Lung (tissue), 12 donors: ENCODE results near the gene C16orf96. TPM values are rescaled to one million over a fixed set of nuclear protein-coding genes. Genes with fewer than 3 reads are reported as not detected.
"Not testable (repeated sequence)": the region's sequence is repeated elsewhere in the genome, so short reads cannot be mapped to it uniquely, and the experiment has no call there.

Experiments
- ATAC-seq: fragments of 200-7000 bp; cut with Tn5 transposase; one replicate; pipeline ENCODE4 v1.9.1; 2020; ENCODE audit warnings: moderate number of reproducible peaks; ENCODE audit not compliant: insufficient read depth, low FRiP score
- DNase-seq, 3 donors: peaks; one replicate each; pipeline ENCODE4 v3.0.0-alpha.2; 2013 to 2017
- H3K27ac ChIP-seq, 2 donors: one replicate each; pipeline ENCODE4 v1.5.1; 2013; ENCODE audit warnings: mild to moderate bottlenecking in 2 of 2, moderate library complexity in 2 of 2, control low read depth in 1 of 2, inconsistent platforms in 1 of 2, low read depth in 1 of 2, low read length in 1 of 2
- H3K27me3 ChIP-seq, 3 donors: one replicate each; pipeline ENCODE4 v1.5.1; 2013; ENCODE audit warnings: low read length in 2 of 3; ENCODE audit not compliant: control insufficient read depth in 3 of 3, insufficient read depth in 3 of 3
- H3K36me3 ChIP-seq, 4 donors: one replicate each; pipeline ENCODE4 v1.5.1; 2013; ENCODE audit warnings: low read length in 4 of 4, mild to moderate bottlenecking in 1 of 4, moderate library complexity in 1 of 4; ENCODE audit not compliant: control insufficient read depth in 4 of 4, insufficient read depth in 4 of 4
- H3K4me1 ChIP-seq, 5 donors: one replicate each; pipeline ENCODE4 v1.5.1; 2013; ENCODE audit warnings: low read length in 5 of 5, mild to moderate bottlenecking in 2 of 5, moderate library complexity in 1 of 5; ENCODE audit not compliant: control insufficient read depth in 5 of 5, insufficient read depth in 5 of 5
- H3K4me3 ChIP-seq: one replicate; pipeline ENCODE4 v1.5.1; 2013; ENCODE audit warnings: mild to moderate bottlenecking, control low read depth, moderate library complexity
- H3K9ac ChIP-seq, 2 donors: one replicate each; pipeline ENCODE4 v1.5.1; 2013; ENCODE audit warnings: low read length in 2 of 2, control low read depth in 1 of 2; ENCODE audit not compliant: insufficient read depth in 1 of 2
- H3K9me3 ChIP-seq, 4 donors: one replicate each; pipeline ENCODE4 v1.5.1; 2013; ENCODE audit warnings: low read length in 3 of 4, mild to moderate bottlenecking in 1 of 4, moderate library complexity in 1 of 4; ENCODE audit not compliant: control insufficient read depth in 4 of 4, insufficient read depth in 3 of 4
- WGBS, 2 donors: extraction: QIAGEN DNeasy Blood & Tissue Kit; methylation state at CpG; one replicate each; pipeline ENCODE4 v1.1.7; 2013; 5-methylcytosine and 5-hydroxymethylcytosine counted together
- polyA plus RNA-seq, 2 donors: library from polyadenylated mRNA; stranded (reverse); fragments of 200-250 nt; gene quantifications; one replicate each; pipeline ENCODE4 v1.2.1, GENCODE V29; 2013
- total RNA-seq, 2 donors: library from RNA; depleted of rRNA in 1 of 2; stranded (reverse); fragments of >200 nt in 1 of 2; gene quantifications; one replicate each; pipeline ENCODE4 v1.2.1, GENCODE V29; 2014 to 2021
- TF ChIP-seq, protein P1 (sequence below): IDR thresholded peaks from 2 replicates; pipeline ENCODE4 v1.5.1; 2012; ENCODE audit warnings: mild to moderate bottlenecking; ENCODE audit errors: control extremely low read depth, extremely low read depth
- donor health status: control.
- donor health status: control.
- donor health status: Bipolar disorder and iron deficiency.
- donor health status: healthy.
- donor health status: DM: yes; HTN: yes; CAD: no.

The C16orf96 gene
- total and polyA plus RNA-seq, 4 donors = 0.03 to 0.37 (median 0.16) TPM

- Histone ChIP-seq H3K27me3 (no peaks in the 10 kb centered on the region), H3K4me3 (no peak overlapping the region), H3K9ac (no peak overlapping the region), H3K4me1 (peaks cover 0 to 5% (median 0%) of the 10 kb centered on the region in 5 donors), H3K36me3 (no peaks in the 10 kb centered on the region), H3K9me3 (no peaks in the 10 kb centered on the region), H3K27ac (no peak overlapping the region)
- ATAC-seq (no peak), DNase-seq (no peak)
- 83 to 91% methylated on average over 3 of the region's 3 CpGs for WGBS, 2 donors
- TF ChIP-seq, protein P1, sequence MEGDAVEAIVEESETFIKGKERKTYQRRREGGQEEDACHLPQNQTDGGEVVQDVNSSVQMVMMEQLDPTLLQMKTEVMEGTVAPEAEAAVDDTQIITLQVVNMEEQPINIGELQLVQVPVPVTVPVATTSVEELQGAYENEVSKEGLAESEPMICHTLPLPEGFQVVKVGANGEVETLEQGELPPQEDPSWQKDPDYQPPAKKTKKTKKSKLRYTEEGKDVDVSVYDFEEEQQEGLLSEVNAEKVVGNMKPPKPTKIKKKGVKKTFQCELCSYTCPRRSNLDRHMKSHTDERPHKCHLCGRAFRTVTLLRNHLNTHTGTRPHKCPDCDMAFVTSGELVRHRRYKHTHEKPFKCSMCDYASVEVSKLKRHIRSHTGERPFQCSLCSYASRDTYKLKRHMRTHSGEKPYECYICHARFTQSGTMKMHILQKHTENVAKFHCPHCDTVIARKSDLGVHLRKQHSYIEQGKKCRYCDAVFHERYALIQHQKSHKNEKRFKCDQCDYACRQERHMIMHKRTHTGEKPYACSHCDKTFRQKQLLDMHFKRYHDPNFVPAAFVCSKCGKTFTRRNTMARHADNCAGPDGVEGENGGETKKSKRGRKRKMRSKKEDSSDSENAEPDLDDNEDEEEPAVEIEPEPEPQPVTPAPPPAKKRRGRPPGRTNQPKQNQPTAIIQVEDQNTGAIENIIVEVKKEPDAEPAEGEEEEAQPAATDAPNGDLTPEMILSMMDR = no peak
Observed at GRCh38 chr16:4566144-4566543, 10.0 kb downstream of the C16orf96 start.

- H3K4me1 ChIP-seq = peaks cover 0 to 11% (median 3%) of the 10 kb centered on the region in 5 donors
- H3K9ac ChIP-seq = no peak overlapping the region
- no peak overlapping the region for H3K27ac ChIP-seq
- no peak for DNase-seq
- 80 to 90% methylated on average over 6 of the region's 6 CpGs for WGBS, 2 donors
- H3K27me3 ChIP-seq = no peaks in the 10 kb centered on the region
- no peaks in the 10 kb centered on the region for H3K9me3 ChIP-seq
- TF ChIP-seq, protein P1 = no peak
- no peaks in the 10 kb centered on the region for H3K36me3 ChIP-seq
- no peak overlapping the region for H3K4me3 ChIP-seq
- ATAC-seq = no peak
Observed at GRCh38 chr16:4570086-4570485, 13.9 kb downstream of the C16orf96 start.

DNA sequence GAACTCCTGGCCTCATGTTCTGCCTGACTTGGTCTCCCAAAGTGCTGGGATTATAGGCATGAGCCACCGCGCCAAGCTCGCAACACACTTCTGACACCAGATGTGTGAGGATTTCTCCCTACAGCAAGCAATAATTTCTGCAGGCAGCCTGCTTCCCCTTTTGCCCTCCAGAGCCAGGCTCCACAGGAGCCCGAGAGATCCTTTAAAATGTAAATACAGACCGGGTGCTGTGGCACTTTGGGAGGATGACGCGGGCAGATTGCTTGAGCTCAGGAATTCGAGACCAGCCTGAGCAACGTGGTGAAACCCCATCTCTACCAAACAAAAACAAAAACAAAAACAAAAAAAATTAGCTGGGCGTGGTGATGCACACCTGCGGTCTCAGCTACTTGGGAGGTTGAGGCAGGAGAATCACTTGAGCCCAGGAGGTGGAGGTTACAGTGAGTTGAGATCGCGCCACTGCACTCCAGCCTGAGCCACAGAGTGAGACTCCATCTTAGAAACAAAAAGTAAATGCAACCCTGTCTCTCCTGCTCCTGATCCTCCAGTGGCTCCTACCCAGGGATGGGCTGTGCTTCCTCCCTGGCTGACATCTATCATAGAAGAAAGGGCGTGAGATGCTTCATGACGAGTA is 14.7 kb downstream of the C16orf96 start:
- no peak for ATAC-seq
- TF ChIP-seq, protein P1 = no peak
- WGBS, 2 donors = 78% methylated on average over 15 of the region's 15 CpGs

GRCh38 chr16:4572715-4573114 is 16.6 kb downstream of the C16orf96 start:
- TF ChIP-seq, protein P1 = no peak
- DNase-seq = peak; percentile 93 to 98 (median 97)

More for the DNA sequence above, 14.7 kb downstream of the C16orf96 start:
- H3K9ac ChIP-seq = no peak overlapping the region
- no peaks in the 10 kb centered on the region for H3K27me3 ChIP-seq
- H3K27ac ChIP-seq = no peak overlapping the region
- H3K36me3 ChIP-seq = no peaks in the 10 kb centered on the region
- no peak overlapping the region for H3K4me3 ChIP-seq
- H3K9me3 ChIP-seq = no peaks in the 10 kb centered on the region
- peaks cover 0 to 14% (median 3%) of the 10 kb centered on the region in 5 donors for H3K4me1 ChIP-seq
- no peak for DNase-seq

DNA sequence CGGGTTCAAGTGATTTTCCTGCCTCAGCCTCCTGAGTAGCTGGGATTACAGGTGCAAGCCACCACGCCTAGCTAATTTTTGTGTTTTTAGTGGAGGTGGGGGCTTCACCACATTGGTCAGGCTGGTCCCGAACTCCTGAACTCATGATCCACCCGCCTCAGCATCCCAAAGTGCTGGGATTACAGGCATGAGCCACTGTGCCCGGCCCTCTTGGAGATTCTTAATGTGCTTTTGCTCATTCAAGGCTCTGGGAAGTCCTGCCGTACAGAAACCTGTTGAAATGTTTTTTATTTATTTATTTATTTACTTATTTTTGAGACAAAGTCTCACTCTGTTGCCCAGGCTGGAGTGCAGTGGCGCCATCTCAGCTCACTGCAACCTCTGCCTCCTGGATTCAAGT is 17.8 kb downstream of the C16orf96 start:
- H3K9me3 ChIP-seq, H3K9ac ChIP-seq, H3K4me3 ChIP-seq, H3K27me3 ChIP-seq, H3K27ac ChIP-seq, DNase-seq, H3K36me3 ChIP-seq, ATAC-seq: not testable (repeated sequence)
- 82% methylated on average over 7 of the region's 7 CpGs for WGBS, 2 donors
- peaks cover 0 to 14% (median 3%) of the 10 kb centered on the region in 5 donors for H3K4me1 ChIP-seq

More at GRCh38 chr16:4572715-4573114, 16.6 kb downstream of the C16orf96 start:
- Histone ChIP-seq H3K9me3 (no peaks in the 10 kb centered on the region), H3K27me3 (no peaks in the 10 kb centered on the region), H3K4me1 (peaks cover 0 to 14% (median 3%) of the 10 kb centered on the region in 5 donors), H3K9ac (peak overlapping the region in 1 of 2 donors; percentile 11), H3K27ac (no peak overlapping the region), H3K36me3 (no peaks in the 10 kb centered on the region), H3K4me3 (no peak overlapping the region)
- ATAC-seq = no peak
- WGBS, 2 donors = 44 to 50% methylated on average over 4 of the region's 4 CpGs
